ENCODE data around the gene ACP4. TPM values are rescaled to one million over a fixed set of nuclear protein-coding genes. Genes with fewer than 3 reads are reported as not detected.

ACP4 gene
- total and polyA plus RNA-seq, 2 of the 13 experiments (the other 11 are each of a cell fraction or from before 2014, with no cell fraction given) = 0.08 TPM; not detected in 1

GRCh38 chr19:50843205-50843604 is 53.0 kb downstream of the ACP4 start:
- H2AFZ ChIP-seq (ENCODE audit: low read length) = no peak overlapping the region
- H3K4me3 ChIP-seq (replicated peaks in 1 of 3; ENCODE audit: insufficient read depth in 1 of 3, low read depth in 2 of 3, low read length in 3 of 3) = no peak overlapping the region
- H4K20me1 ChIP-seq (ENCODE audit: insufficient read depth, low read length) = no peaks in the 10 kb centered on the region
- peaks cover 0 to 4% of the 10 kb centered on the region in 2 experiments; a peak in 2 of 5 replicates for H3K27me3 ChIP-seq (ENCODE audit: control insufficient read depth in 1 of 2, insufficient read depth in 2 of 2, low read length in 2 of 2)
- no TSS peak for BruUV-seq (replicated peaks)
- no peak for ATAC-seq
- intact Hi-C loops (cut with micrococcal nuclease; ENCODE audit: unreplicated experiment) = no loop called here
- no peaks in the 10 kb centered on the region for H3K9me3 ChIP-seq (ENCODE audit: low read length)
- WGBS (ENCODE audit: low lambda C conversion rate) = 62% methylated on average over 2 of the region's 2 CpGs
- CTCF ChIA-PET (ENCODE audit: low intra/inter-chr PET ratio, low total read pairs) = no interaction called here
- H3K36me3 ChIP-seq (replicated peaks in 1 of 2; ENCODE audit: control insufficient read depth in 1 of 2, insufficient read depth in 2 of 2, low read length in 2 of 2) = no peaks in the 10 kb centered on the region
- H3K27ac ChIP-seq (ENCODE audit: extremely low read length, insufficient read depth, low read length) = no peak overlapping the region
- no peak for FAIRE-seq
- in situ Hi-C loops (cut with HindIII; ENCODE audit: extremely low pct_ligation_motif_present, low pct_unique_long_range_greater_than_20kb) = no loop called here
- no peak overlapping the region for H3K4me2 ChIP-seq (ENCODE audit: low read depth, low read length)
- H3K79me2 ChIP-seq (ENCODE audit: insufficient read depth, low read length) = no peaks in the 10 kb centered on the region
- POLR2A ChIA-PET = no interaction called here
- H3K9ac ChIP-seq (ENCODE audit: insufficient read depth, low read depth, low read length) = no peak overlapping the region
- TF ChIP-seq SMAD1 (CRISPR knock-in tag; IDR thresholded peaks at IDR 0.05; ENCODE audit: borderline replicate concordance, low read depth) (no peak), SAFB2 (CRISPR knock-in tag; IDR thresholded peaks at IDR 0.05; ENCODE audit: borderline replicate concordance, low read depth) (no peak), KDM1A (CRISPR knock-in tag; IDR thresholded peaks at IDR 0.05) (no peak), ZNF761 (CRISPR knock-in tag; conservative IDR thresholded peaks at IDR 0.05) (no peak), ATF1 (CRISPR knock-in tag; IDR thresholded peaks at IDR 0.05) (no peak), MZF1 (CRISPR knock-in tag; IDR thresholded peaks at IDR 0.05; ENCODE audit: borderline replicate concordance) (no peak), SNRNP70 (IDR thresholded peaks at IDR 0.05; ENCODE audit: low read depth, low read length) (no peak), ZNF501 (CRISPR knock-in tag; IDR thresholded peaks at IDR 0.05) (no peak), ZNF318 (CRISPR knock-in tag; IDR thresholded peaks at IDR 0.05) (no peak), ZNF235 (CRISPR knock-in tag; IDR thresholded peaks at IDR 0.05; ENCODE audit: borderline replicate concordance) (no peak), MAFF (IDR thresholded peaks at IDR 0.05; ENCODE audit: low read depth, low read length) (no peak)
- no peak for DNase-seq (ENCODE audit: low spot score)
- H3K4me1 ChIP-seq (ENCODE audit: insufficient read depth, low read length) = no peaks in the 10 kb centered on the region

Measured in HepG2 (cell line).